SU-DHL-6 (cell line): Measurements from ENCODE around the gene LMAN2L.

Experiments
- EZH2phosphoT487 ChIP-seq: fragments of 200-600 bp; sonication (generic), shearing (Covaris generic); conservative IDR thresholded peaks from 2 replicates; pipeline ENCODE4 v1.6.1; 2018; ENCODE audit warnings: mild to moderate bottlenecking, antibody characterized with exemption, low read length, moderate library complexity, mixed read lengths
- TF ChIP-seq, protein P1 (sequence below): fragments of 200-600 bp; sonication (generic); IDR thresholded peaks from one replicate; pipeline ENCODE4 v1.5.1; 2017; ENCODE audit warnings: antibody characterized with exemption, mild to moderate bottlenecking, low read length, moderate library complexity; ENCODE audit not compliant: insufficient read depth, poor library complexity, severe bottlenecking

DNA sequence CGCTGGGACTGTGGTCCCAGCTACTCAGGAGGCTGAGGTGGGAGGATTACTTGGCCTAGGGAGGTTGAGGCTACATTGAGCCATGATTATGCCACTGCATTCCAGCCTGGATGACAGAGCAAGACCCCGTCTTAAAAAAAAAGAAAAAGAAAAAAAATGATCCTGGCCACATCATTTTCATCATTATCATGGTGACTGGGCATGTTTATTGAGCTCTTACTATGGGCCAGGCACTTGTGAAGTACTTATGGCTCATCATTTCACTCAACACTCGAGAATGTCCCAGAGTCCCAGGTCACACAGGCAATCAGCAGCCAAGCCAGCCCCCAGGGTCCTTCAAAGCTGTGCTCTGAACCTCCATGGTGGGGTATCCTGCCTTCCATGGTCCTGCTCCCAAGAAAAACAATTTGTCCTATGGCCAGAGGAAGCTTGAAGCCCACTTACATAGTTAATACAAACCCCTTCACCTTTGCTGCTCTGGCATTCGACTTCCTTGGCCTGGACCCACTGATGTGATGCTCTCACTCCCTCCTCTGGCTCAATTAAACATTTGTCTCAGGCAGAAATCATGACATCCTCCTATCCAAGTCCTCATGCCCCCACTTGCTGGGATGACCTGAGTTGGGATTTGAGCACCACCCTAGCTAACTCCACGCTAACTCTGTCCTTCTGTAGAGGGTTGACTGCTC is 17.1 kb upstream of the LMAN2L start:
- TF ChIP-seq, protein P1, sequence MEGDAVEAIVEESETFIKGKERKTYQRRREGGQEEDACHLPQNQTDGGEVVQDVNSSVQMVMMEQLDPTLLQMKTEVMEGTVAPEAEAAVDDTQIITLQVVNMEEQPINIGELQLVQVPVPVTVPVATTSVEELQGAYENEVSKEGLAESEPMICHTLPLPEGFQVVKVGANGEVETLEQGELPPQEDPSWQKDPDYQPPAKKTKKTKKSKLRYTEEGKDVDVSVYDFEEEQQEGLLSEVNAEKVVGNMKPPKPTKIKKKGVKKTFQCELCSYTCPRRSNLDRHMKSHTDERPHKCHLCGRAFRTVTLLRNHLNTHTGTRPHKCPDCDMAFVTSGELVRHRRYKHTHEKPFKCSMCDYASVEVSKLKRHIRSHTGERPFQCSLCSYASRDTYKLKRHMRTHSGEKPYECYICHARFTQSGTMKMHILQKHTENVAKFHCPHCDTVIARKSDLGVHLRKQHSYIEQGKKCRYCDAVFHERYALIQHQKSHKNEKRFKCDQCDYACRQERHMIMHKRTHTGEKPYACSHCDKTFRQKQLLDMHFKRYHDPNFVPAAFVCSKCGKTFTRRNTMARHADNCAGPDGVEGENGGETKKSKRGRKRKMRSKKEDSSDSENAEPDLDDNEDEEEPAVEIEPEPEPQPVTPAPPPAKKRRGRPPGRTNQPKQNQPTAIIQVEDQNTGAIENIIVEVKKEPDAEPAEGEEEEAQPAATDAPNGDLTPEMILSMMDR, result no peak
- TF ChIP-seq EZH2phosphoT487, result no peak
